HCT116 (cell line): ENCODE data around the gene BLID. TPM values are rescaled to one million over a fixed set of nuclear protein-coding genes. Genes with fewer than 3 reads are reported as not detected.

ENCODE experiments used
- ATAC-seq: fragments of 200-7000 bp; cut with Tn5 transposase; 2 replicates; pipeline ENCODE4 v1.9.1; 2020; ENCODE audit warnings: mild to moderate bottlenecking, moderate library complexity
- BruUV-seq: library from RNA; stranded (reverse); fragments of 400-500 nt; replicated peaks from 2 replicates; lab custom pipeline; 2021; lab: Mats Ljungman, UMichigan
- CTCF ChIA-PET: fragments of 300-600 bp; sonication (Branson Sonifier 250); formaldehyde crosslinking; loops from one replicate; lab custom pipeline; 2021; ENCODE audit warnings: antibody characterized with exemption; lab: Charles Lee
- POLR2A ChIA-PET: fragments of 300-600, 350-600 bp; sonication (Branson Sonifier 250); formaldehyde crosslinking; loops from one replicate; lab custom pipeline; 2021; ENCODE audit warnings: antibody characterized with exemption; lab: Charles Lee
- RAD21 ChIA-PET, 2 experiments: fragments of 300-600 bp; sonication (Branson Sonifier 250); formaldehyde crosslinking; loops; one replicate each; lab custom pipeline; 2023; ENCODE audit warnings: low total read pairs in 2 of 2; ENCODE audit not compliant: uncharacterized antibody in 2 of 2, unreplicated experiment in 2 of 2, low non-redundant PET in 1 of 2; lab: Charles Lee
- DNase-seq: peaks from one replicate; pipeline ENCODE4 v3.0.0-alpha.2; 2010; ENCODE audit warnings: low read depth, low spot score
- H2AFZ ChIP-seq: fragments of 200-600 bp; shearing (Covaris generic), sonication (generic); 2 replicates; pipeline ENCODE4 v1.6.1; 2017; ENCODE audit warnings: low read depth, mixed run types, mixed read lengths, antibody characterized with exemption, low read length; ENCODE audit not compliant: poor library complexity, severe bottlenecking
- H3K27ac ChIP-seq: 2 replicates; pipeline ENCODE4 v1.5.1; 2012; ENCODE audit warnings: low read depth, low read length
- H3K27me3 ChIP-seq: fragments of 200-600 bp; sonication (generic); 2 replicates; pipeline ENCODE4 v1.6.1; 2016; ENCODE audit warnings: mixed run types, low read length, mixed read lengths; ENCODE audit not compliant: insufficient read depth
- H3K36me3 ChIP-seq, 2 experiments: fragments of 200-500 bp in 1 of 2; fragments of 200-600 bp in 1 of 2; sonication (Bioruptor generic) in 1 of 2; sonication (generic) in 1 of 2; 2 replicates each; pipeline versions ENCODE4 v1.5.1 to v1.6.1; 2014 to 2016; ENCODE audit warnings: low read length in 2 of 2, inconsistent platforms in 1 of 2, mixed read lengths in 1 of 2, mixed run types in 1 of 2; ENCODE audit not compliant: insufficient read depth in 2 of 2, control insufficient read depth in 1 of 2
- H3K4me1 ChIP-seq, 2 experiments: fragments of 200-600 bp in 1 of 2; sonication (generic) in 1 of 2; 2 replicates each; pipeline versions ENCODE4 v1.5.1 to v1.6.1; 2012 to 2017; ENCODE audit warnings: low read length in 2 of 2, inconsistent platforms in 1 of 2, mild to moderate bottlenecking in 1 of 2, mixed read lengths in 1 of 2, mixed run types in 1 of 2, moderate library complexity in 1 of 2; ENCODE audit not compliant: insufficient read depth in 2 of 2, control insufficient read depth in 1 of 2
- H3K4me2 ChIP-seq: fragments of 200-600 bp; sonication (generic); 2 replicates; pipeline ENCODE4 v1.6.1; 2017; ENCODE audit warnings: mixed run types, low read length, mixed read lengths
- H3K4me3 ChIP-seq, 2 experiments: fragments of 200-600 bp in 1 of 2; sonication (generic) in 1 of 2; replicated peaks in 1 of 2; 2 replicates each; pipeline ENCODE4 v1.5.1; 2011 to 2016; ENCODE audit warnings: low read length in 2 of 2, control low read depth in 1 of 2, low read depth in 1 of 2, mild to moderate bottlenecking in 1 of 2, mixed read lengths in 1 of 2, mixed run types in 1 of 2
- H3K79me2 ChIP-seq: fragments of 200-600 bp; sonication (generic); 2 replicates; pipeline ENCODE4 v1.6.1; 2017; ENCODE audit warnings: mild to moderate bottlenecking, mixed run types, low read length, moderate library complexity, mixed read lengths; ENCODE audit not compliant: insufficient read depth
- H3K9ac ChIP-seq: fragments of 200-600 bp; sonication (generic); 2 replicates; pipeline ENCODE4 v1.6.1; 2016; ENCODE audit warnings: low read length, mixed read lengths
- H3K9me2 ChIP-seq: fragments of 200-600 bp; sonication (generic), shearing (Covaris generic); 2 replicates; pipeline ENCODE4 v1.6.1; 2017; ENCODE audit warnings: mixed run types, mild to moderate bottlenecking, moderate library complexity; ENCODE audit not compliant: insufficient read depth
- H3K9me3 ChIP-seq, 2 experiments: fragments of 200-500 bp in 1 of 2; fragments of 200-600 bp in 1 of 2; sonication (Bioruptor generic) in 1 of 2; sonication (generic) in 1 of 2; 2 replicates each; pipeline ENCODE4 v1.6.1; 2014 to 2017; ENCODE audit warnings: low read length in 2 of 2, mixed read lengths in 2 of 2, inconsistent platforms in 1 of 2, low read depth in 1 of 2, mild to moderate bottlenecking in 1 of 2, mixed run types in 1 of 2, moderate library complexity in 1 of 2; ENCODE audit not compliant: control insufficient read depth in 1 of 2, insufficient read depth in 1 of 2
- H4K20me1 ChIP-seq: fragments of 200-600 bp; sonication (generic), shearing (Covaris generic); 2 replicates; pipeline ENCODE4 v1.6.1; 2017; ENCODE audit warnings: mixed run types, mild to moderate bottlenecking, moderate library complexity; ENCODE audit not compliant: insufficient read depth
- CBX3 ChIP-seq: IDR thresholded peaks from 2 replicates; pipeline ENCODE4 v1.6.1; 2012; ENCODE audit warnings: low read depth
- CEBPB ChIP-seq: IDR thresholded peaks from 2 replicates; pipeline ENCODE4 v1.6.1; 2012; ENCODE audit warnings: low read depth
- EGR1 ChIP-seq: IDR thresholded peaks from 2 replicates; pipeline ENCODE4 v1.6.1; 2012; ENCODE audit warnings: low read depth
- ELF1 ChIP-seq: IDR thresholded peaks from 2 replicates; pipeline ENCODE4 v1.6.1; 2012; ENCODE audit warnings: low read depth, borderline replicate concordance
- EZH2 ChIP-seq: fragments of 200-600 bp; sonication (generic); IDR thresholded peaks from 2 replicates; pipeline ENCODE4 v1.6.1; 2017; ENCODE audit warnings: antibody characterized with exemption, mixed run types
- SIN3A ChIP-seq: IDR thresholded peaks from 2 replicates; pipeline ENCODE4 v1.6.1; 2012; ENCODE audit warnings: low read depth
- SP1 ChIP-seq: IDR thresholded peaks from 2 replicates; pipeline ENCODE4 v1.6.1; 2012; ENCODE audit warnings: low read depth
- SRF ChIP-seq: IDR thresholded peaks from 2 replicates; pipeline ENCODE4 v1.6.1; 2012; ENCODE audit warnings: low read depth
- YY1 ChIP-seq: IDR thresholded peaks from 2 replicates; pipeline ENCODE4 v1.6.1; 2011; ENCODE audit warnings: low read length, low read depth, moderate library complexity, mild to moderate bottlenecking; ENCODE audit not compliant: insufficient replicate concordance; ENCODE audit errors: extremely low read depth
- ZNF274 ChIP-seq: fragments of 200-500 bp; sonication (Bioruptor generic); IDR thresholded peaks from 2 replicates; pipeline ENCODE4 v1.6.1; 2014; ENCODE audit warnings: mild to moderate bottlenecking, low read depth, low read length, inconsistent platforms
- intact Hi-C: fragments of 100-400 bp; cut with micrococcal nuclease; formaldehyde crosslinking; loops from 2 replicates; pipeline ENCODE4 v1.10.0; 2022
- total RNA-seq: library from RNA; stranded (reverse); gene quantifications from one replicate; pipeline ENCODE4 v1.2.1, GENCODE V29; 2021; ENCODE audit not compliant: unreplicated experiment
- TF ChIP-seq, protein P1 (sequence below): IDR thresholded peaks from 2 replicates; pipeline ENCODE4 v1.6.1; 2012
- TF ChIP-seq, protein P2 (sequence below): IDR thresholded peaks from 2 replicates; pipeline ENCODE4 v1.6.1; 2011; ENCODE audit warnings: mild to moderate bottlenecking, low read length, moderate library complexity; ENCODE audit not compliant: insufficient replicate concordance; ENCODE audit errors: extremely low read depth

Gene BLID
- total RNA-seq, 1 experiment from 2014 or later: 8.9 TPM

DNA sequence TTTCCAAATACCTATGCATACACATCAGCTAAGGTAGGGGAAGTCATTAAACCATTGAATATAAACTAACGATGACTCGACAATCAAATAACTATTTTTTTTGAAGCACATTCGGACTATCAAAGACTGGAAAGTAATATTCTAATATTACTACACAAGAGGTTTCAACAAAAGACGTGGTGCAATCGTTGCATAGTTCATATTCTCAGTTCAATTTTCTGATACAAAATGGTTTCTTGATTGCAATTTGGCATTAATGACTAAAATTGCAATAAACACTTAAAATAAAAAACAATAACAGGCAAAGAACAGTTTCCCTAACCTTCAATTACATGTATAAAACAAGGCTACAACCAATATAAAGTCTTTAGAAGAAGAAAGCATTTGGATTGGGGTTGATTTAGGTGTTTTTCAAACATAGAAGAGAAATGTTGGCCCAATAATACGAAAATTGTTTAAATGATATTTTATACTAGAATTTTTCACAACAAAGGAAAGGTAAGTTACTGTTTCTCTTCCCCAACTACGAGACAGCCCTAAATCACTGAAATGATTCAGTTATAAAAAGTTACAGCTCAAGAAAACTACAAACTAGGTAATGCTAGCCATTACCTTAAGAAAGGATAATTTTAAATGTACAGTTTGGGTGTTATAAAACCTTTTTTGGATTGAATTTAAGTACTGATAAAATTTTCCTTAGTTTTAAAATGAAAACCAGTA, 17.6 kb downstream of the BLID start:
- ChIA-PET POLR2A (no interaction called here), CTCF (no interaction called here), RAD21 (no interaction called here)
- ATAC-seq: no peak
- H3K4me3 ChIP-seq: no peak overlapping the region
- no peaks in the 10 kb centered on the region for H3K27me3 ChIP-seq
- peaks cover 30 to 69% of the 10 kb centered on the region in 2 experiments for H3K4me1 ChIP-seq
- no peak overlapping the region for H3K4me2 ChIP-seq
- H2AFZ ChIP-seq: no peak overlapping the region
- BruUV-seq: no TSS peak
- H3K9me3 ChIP-seq: no peaks in the 10 kb centered on the region
- no peak for TF ChIP-seq EGR1
- no peak for TF ChIP-seq SIN3A
- no peak for TF ChIP-seq SRF
- no peak for TF ChIP-seq ELF1
- no peak for TF ChIP-seq SP1
- TF ChIP-seq CEBPB: no peak
- no peak for TF ChIP-seq YY1
- no peak for TF ChIP-seq EZH2
- TF ChIP-seq, protein P1, sequence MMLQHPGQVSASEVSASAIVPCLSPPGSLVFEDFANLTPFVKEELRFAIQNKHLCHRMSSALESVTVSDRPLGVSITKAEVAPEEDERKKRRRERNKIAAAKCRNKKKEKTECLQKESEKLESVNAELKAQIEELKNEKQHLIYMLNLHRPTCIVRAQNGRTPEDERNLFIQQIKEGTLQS: no peak
- no peak for TF ChIP-seq ZNF274
- no peak for TF ChIP-seq CBX3
- TF ChIP-seq, protein P2, sequence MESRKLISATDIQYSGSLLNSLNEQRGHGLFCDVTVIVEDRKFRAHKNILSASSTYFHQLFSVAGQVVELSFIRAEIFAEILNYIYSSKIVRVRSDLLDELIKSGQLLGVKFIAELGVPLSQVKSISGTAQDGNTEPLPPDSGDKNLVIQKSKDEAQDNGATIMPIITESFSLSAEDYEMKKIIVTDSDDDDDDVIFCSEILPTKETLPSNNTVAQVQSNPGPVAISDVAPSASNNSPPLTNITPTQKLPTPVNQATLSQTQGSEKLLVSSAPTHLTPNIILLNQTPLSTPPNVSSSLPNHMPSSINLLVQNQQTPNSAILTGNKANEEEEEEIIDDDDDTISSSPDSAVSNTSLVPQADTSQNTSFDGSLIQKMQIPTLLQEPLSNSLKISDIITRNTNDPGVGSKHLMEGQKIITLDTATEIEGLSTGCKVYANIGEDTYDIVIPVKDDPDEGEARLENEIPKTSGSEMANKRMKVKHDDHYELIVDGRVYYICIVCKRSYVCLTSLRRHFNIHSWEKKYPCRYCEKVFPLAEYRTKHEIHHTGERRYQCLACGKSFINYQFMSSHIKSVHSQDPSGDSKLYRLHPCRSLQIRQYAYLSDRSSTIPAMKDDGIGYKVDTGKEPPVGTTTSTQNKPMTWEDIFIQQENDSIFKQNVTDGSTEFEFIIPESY: no peak
- H3K79me2 ChIP-seq: peaks cover 100% of the 10 kb centered on the region
- H3K9ac ChIP-seq: no peak overlapping the region
- no peaks in the 10 kb centered on the region for H3K9me2 ChIP-seq
- no peaks in the 10 kb centered on the region for H4K20me1 ChIP-seq
- intact Hi-C loops: no loop called here
- DNase-seq: no peak
- no peak overlapping the region; the same call in 1 of the 2 replicates for H3K27ac ChIP-seq
- peaks cover 3 to 44% of the 10 kb centered on the region in 2 experiments; a peak in 2 of 4 replicates for H3K36me3 ChIP-seq
